ENCODE measurements around the gene RSBN1.

DNA sequence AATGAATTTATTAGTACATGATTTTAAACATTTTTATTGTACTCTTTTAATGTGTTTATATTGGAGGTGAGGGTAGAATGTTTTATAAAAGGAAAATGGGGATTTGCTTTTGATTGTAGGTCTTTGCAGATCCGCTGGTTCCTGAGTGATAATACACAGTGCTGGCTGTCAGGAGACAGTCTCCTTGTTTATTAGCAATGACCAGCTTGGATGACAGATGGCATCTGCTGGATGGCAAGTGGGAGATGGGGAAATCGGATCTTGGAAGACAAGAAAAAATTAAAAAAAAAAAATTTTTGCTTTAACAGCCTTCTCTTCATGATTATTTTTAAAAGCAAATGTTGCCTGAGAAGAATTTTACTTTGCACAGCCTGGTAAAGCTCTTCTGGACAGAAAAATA is 48.6 kb downstream of the RSBN1 start:
- no peak for TF ChIP-seq EZH2 (IDR thresholded peaks at IDR 0.05; ENCODE audit: low read length, missing control alignments)
- TF ChIP-seq, protein P1, sequence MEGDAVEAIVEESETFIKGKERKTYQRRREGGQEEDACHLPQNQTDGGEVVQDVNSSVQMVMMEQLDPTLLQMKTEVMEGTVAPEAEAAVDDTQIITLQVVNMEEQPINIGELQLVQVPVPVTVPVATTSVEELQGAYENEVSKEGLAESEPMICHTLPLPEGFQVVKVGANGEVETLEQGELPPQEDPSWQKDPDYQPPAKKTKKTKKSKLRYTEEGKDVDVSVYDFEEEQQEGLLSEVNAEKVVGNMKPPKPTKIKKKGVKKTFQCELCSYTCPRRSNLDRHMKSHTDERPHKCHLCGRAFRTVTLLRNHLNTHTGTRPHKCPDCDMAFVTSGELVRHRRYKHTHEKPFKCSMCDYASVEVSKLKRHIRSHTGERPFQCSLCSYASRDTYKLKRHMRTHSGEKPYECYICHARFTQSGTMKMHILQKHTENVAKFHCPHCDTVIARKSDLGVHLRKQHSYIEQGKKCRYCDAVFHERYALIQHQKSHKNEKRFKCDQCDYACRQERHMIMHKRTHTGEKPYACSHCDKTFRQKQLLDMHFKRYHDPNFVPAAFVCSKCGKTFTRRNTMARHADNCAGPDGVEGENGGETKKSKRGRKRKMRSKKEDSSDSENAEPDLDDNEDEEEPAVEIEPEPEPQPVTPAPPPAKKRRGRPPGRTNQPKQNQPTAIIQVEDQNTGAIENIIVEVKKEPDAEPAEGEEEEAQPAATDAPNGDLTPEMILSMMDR (conservative IDR thresholded peaks at IDR 0.05 in 1 of 2, IDR thresholded peaks at IDR 0.05 in 1 of 2; ENCODE audit: low read depth in 1 of 2, low read length in 2 of 2): no peak

Data from fibroblast of lung (primary cell).